HEK293T (cell line): ENCODE measurements around the gene TBC1D1.

Source experiments
- CTCF ChIA-PET: fragments of 350-600 bp; formaldehyde crosslinking; extraction: SDS; loops from one replicate; lab custom pipeline; 2021; ENCODE audit warnings: antibody characterized with exemption, inconsistent platforms; lab: Yijun Ruan, JAX
- POLR2A ChIA-PET: fragments of 350-600 bp; formaldehyde crosslinking; extraction: SDS; loops from one replicate; lab custom pipeline; 2020; ENCODE audit warnings: antibody characterized with exemption, inconsistent platforms; lab: Yijun Ruan, JAX
- DNase-seq: peaks from one replicate; pipeline ENCODE4 v3.0.0; 2012; ENCODE audit warnings: mixed read lengths; ENCODE audit errors: extremely low spot score
- ARNT ChIP-seq: fragments of 450-650 bp; IDR thresholded peaks from 2 replicates; pipeline ENCODE4 v1.6.1; 2017; ENCODE audit warnings: mild to moderate bottlenecking
- BHLHE40 ChIP-seq: fragments of 450-650 bp; IDR thresholded peaks from 2 replicates; pipeline ENCODE4 v1.6.1; 2016; ENCODE audit warnings: mild to moderate bottlenecking, moderate library complexity, borderline replicate concordance
- CTBP1 ChIP-seq: fragments of 450-650 bp; IDR thresholded peaks from 2 replicates; pipeline ENCODE4 v1.6.1; 2016; ENCODE audit warnings: borderline replicate concordance
- ELF4 ChIP-seq: fragments of 450-650 bp; IDR thresholded peaks from 2 replicates; pipeline ENCODE4 v1.6.1; 2017; ENCODE audit warnings: antibody characterized with exemption
- FOXA1 ChIP-seq: fragments of 450-650 bp; IDR thresholded peaks from 2 replicates; pipeline ENCODE4 v1.6.1; 2016; ENCODE audit warnings: mild to moderate bottlenecking
- FOXK2 ChIP-seq: fragments of 450-650 bp; IDR thresholded peaks from 2 replicates; pipeline ENCODE4 v1.6.1; 2016; ENCODE audit warnings: mild to moderate bottlenecking
- FOXM1 ChIP-seq: fragments of 450-650 bp; IDR thresholded peaks from 2 replicates; pipeline ENCODE4 v1.6.1; 2017; ENCODE audit warnings: mild to moderate bottlenecking, borderline replicate concordance
- HDGF ChIP-seq: fragments of 450-650 bp; IDR thresholded peaks from 2 replicates; pipeline ENCODE4 v1.6.1; 2017; ENCODE audit warnings: antibody characterized with exemption, borderline replicate concordance
- L3MBTL2 ChIP-seq: fragments of 450-650 bp; conservative IDR thresholded peaks from 2 replicates; pipeline ENCODE4 v1.6.1; 2016; ENCODE audit warnings: mild to moderate bottlenecking
- LEF1 ChIP-seq: fragments of 450-650 bp; IDR thresholded peaks from 2 replicates; pipeline ENCODE4 v1.6.1; 2017; ENCODE audit warnings: mild to moderate bottlenecking, borderline replicate concordance
- NFRKB ChIP-seq: fragments of 450-650 bp; IDR thresholded peaks from 2 replicates; pipeline ENCODE4 v1.6.1; 2016; ENCODE audit warnings: mild to moderate bottlenecking, moderate library complexity
- SP1 ChIP-seq: fragments of 450-650 bp; IDR thresholded peaks from 2 replicates; pipeline ENCODE4 v1.6.1; 2017
- SUZ12 ChIP-seq: fragments of 450-650 bp; IDR thresholded peaks from 2 replicates; pipeline ENCODE4 v1.6.1; 2016; ENCODE audit warnings: mild to moderate bottlenecking
- TARDBP ChIP-seq: fragments of 450-650 bp; IDR thresholded peaks from 2 replicates; pipeline ENCODE4 v1.6.1; 2016
- ZNF384 ChIP-seq: fragments of 450-650 bp; IDR thresholded peaks from 2 replicates; pipeline ENCODE4 v1.6.1; 2016
- TF ChIP-seq, protein P1 (sequence below): fragments of 450-650 bp; IDR thresholded peaks from 2 replicates; pipeline ENCODE4 v1.6.1; 2016

Gene TBC1D1

DNA sequence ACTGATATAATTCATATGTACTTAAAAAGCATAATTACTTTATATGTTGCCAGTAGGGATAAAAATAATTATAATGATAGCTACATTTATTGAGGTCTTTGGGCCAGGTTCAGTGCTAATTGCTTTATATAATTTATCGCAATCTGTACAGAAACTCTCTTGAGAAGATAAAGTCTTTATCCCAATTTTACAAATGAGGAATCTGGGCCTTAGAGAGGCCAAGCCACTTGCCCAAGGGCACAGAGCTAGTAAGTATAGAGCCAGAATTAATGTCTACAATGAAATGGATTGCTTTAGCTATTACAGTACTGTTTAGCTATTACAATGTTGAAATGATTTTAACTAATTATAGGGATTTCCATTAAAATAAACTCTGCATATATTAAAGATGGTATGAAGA lies 30.6 kb upstream of the TBC1D1 start:
- ChIA-PET POLR2A (no interaction called here), CTCF (no interaction called here)
- TF ChIP-seq TARDBP, result no peak
- TF ChIP-seq, protein P1, sequence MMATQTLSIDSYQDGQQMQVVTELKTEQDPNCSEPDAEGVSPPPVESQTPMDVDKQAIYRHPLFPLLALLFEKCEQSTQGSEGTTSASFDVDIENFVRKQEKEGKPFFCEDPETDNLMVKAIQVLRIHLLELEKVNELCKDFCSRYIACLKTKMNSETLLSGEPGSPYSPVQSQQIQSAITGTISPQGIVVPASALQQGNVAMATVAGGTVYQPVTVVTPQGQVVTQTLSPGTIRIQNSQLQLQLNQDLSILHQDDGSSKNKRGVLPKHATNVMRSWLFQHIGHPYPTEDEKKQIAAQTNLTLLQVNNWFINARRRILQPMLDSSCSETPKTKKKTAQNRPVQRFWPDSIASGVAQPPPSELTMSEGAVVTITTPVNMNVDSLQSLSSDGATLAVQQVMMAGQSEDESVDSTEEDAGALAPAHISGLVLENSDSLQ, result no peak
- TF ChIP-seq SUZ12, result no peak
- no peak for TF ChIP-seq FOXA1
- TF ChIP-seq HDGF, result no peak
- TF ChIP-seq ELF4, result no peak
- no peak for TF ChIP-seq FOXK2
- TF ChIP-seq LEF1, result no peak
- no peak for TF ChIP-seq BHLHE40
- TF ChIP-seq ARNT, result no peak
- TF ChIP-seq ZNF384, result no peak
- no peak for TF ChIP-seq FOXM1
- no peak for TF ChIP-seq SP1
- DNase-seq, result no peak

DNA sequence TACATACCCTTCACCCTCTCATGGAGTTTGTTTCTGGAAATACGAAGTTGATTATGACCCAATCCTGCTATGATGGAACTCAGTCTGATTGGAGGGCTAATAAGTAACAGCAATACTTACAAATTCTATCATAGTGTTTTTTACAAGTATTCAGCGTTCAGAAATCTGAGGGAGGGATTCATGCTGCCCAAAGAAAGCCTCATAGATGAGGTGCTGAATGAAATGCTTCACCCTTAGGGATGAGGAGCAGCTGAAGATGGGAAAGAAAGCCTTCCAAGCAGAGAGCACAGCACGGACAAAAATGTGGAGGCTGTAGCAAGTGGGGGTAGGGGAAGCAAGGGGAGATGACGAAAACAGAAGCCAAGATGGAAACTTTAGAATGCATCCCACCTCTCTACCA lies 27.9 kb upstream of the TBC1D1 start:
- TF ChIP-seq FOXA1 (no peak), SUZ12 (no peak), ZNF384 (no peak), FOXM1 (no peak), LEF1 (no peak), HDGF (no peak), FOXK2 (no peak), NFRKB (no peak), CTBP1 (no peak), ELF4 (no peak), SP1 (no peak), L3MBTL2 (no peak), TARDBP (no peak), BHLHE40 (no peak), ARNT (no peak)
- TF ChIP-seq, protein P1, result no peak
- ChIA-PET POLR2A (no interaction called here), CTCF (no interaction called here)
- no peak for DNase-seq

DNA sequence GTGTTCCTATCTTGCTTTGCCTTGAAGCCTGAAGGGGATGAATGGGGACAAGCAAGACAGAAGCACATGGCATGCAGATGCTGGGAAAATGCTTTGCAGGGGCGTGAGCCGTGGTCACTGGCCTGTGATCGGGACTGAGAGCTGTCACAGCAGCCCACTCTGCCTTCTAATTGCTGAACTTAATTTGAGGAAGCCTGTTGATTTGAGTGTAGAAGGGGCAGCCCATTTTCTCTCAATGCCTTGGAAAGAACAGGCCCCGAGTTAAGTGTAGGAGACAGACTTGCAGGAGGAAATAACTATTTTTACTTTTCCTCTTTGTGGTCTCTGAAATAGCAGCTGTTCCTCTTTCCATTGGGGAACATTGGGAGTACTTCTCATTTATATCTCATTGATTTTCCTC lies 26.1 kb upstream of the TBC1D1 start:
- no peak for TF ChIP-seq LEF1
- TF ChIP-seq TARDBP, result no peak
- no peak for TF ChIP-seq HDGF
- TF ChIP-seq FOXK2, result no peak
- TF ChIP-seq ARNT, result no peak
- POLR2A ChIA-PET, result no interaction called here
- CTCF ChIA-PET, result no interaction called here
- no peak for DNase-seq

DNA sequence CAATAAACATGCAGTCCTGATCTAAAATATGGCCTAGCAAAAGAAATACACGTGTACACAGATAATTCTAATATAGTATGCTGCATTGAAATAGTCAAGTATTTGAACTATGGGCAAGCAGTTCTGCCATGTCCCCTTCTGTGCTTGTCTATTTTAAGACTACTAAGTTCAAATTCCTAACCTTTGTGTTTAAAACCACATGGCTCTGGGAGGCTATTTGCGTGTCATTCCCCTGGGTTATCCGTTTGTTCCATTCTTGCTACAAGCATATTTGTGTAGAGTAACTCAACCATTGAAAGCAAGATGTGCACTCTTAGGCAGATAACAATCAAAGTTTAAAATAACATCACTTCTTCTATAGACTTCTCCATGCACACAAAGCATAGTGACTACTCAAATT lies 25.4 kb upstream of the TBC1D1 start:
- CTCF ChIA-PET, result no interaction called here
- no peak for TF ChIP-seq FOXK2
- no peak for TF ChIP-seq LEF1
- no peak for TF ChIP-seq FOXM1
- TF ChIP-seq NFRKB, result no peak
- TF ChIP-seq BHLHE40, result no peak
- POLR2A ChIA-PET, result no interaction called here
- DNase-seq, result no peak

DNA sequence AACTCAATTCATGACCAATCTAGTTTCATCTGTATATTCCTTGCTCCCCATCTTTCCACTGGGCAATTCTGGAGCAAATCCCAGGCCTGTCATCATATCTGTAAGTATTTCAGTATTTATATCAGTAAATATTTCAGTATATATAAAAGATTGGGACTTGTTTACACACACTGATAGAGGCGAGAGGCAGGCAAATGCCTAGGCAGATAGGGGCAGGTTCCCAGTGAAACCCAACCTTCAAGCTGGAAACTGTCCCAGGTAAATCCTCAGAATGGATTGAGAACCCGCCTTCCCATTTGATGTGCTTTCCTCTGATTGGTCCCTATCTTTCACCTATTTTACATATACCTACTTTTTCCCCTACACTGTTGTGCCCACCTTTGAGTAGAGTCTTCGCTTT lies 23.8 kb upstream of the TBC1D1 start:
- TF ChIP-seq ZNF384 (no peak), ARNT (no peak), L3MBTL2 (no peak), SUZ12 (no peak), HDGF (no peak), FOXK2 (no peak), BHLHE40 (no peak), CTBP1 (no peak), NFRKB (no peak), LEF1 (no peak), FOXM1 (no peak), FOXA1 (no peak), ELF4 (no peak), SP1 (no peak), TARDBP (no peak)
- TF ChIP-seq, protein P1, result no peak
- CTCF ChIA-PET, result no interaction called here
- POLR2A ChIA-PET, result no interaction called here
- no peak for DNase-seq

DNA sequence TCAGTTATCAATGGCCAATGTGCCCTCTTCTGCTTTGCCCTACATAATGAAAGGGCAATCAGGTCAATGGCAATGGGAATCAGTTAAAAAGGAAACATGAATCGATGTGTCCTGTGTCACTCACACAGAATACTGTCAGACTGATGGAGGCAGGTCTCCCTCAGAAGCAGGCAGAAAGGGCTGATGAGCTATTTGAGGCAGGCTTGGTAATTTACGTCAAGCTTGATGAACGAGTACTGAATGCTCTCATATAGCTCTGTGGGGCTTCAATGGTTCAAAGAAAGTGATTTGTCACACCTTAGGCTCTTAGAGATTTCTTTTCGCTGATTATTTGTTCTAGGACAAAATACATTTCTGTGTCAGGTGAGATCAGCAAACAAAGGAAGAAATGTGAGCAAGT lies 22.6 kb upstream of the TBC1D1 start:
- CTCF ChIA-PET, result no interaction called here
- no peak for DNase-seq
- TF ChIP-seq NFRKB (no peak), CTBP1 (no peak), ZNF384 (no peak), SP1 (no peak), TARDBP (no peak), BHLHE40 (no peak), HDGF (no peak), LEF1 (no peak), FOXA1 (no peak)
- TF ChIP-seq, protein P1, result no peak
- POLR2A ChIA-PET, result no interaction called here
